Activated gamma-delta T cell treated with Interleukin-2 at 50 U/mL for 16 hours (primary cell): ENCODE results near the gene CCL19.

ENCODE experiments used
- DNase-seq: peaks from one replicate; pipeline ENCODE4 v3.0.0-alpha.2; 2020

Gene CCL19

GRCh38 chr9:34659592-34660253 lies 31.4 kb downstream of the CCL19 start:
- no peak for DNase-seq

GRCh38 chr9:34658461-34658860 lies 32.6 kb downstream of the CCL19 start:
- no peak for DNase-seq

GRCh38 chr9:34656992-34657391 lies 34.1 kb downstream of the CCL19 start:
- no peak for DNase-seq

GRCh38 chr9:34655394-34655793 lies 35.7 kb downstream of the CCL19 start:
- no peak for DNase-seq

GRCh38 chr9:34654323-34655051 lies 36.6 kb downstream of the CCL19 start:
- no peak for DNase-seq

- no peak for DNase-seq
Measured at GRCh38 chr9:34653151-34654072, 37.7 kb downstream of the CCL19 start.

- no peak for DNase-seq
Measured at GRCh38 chr9:34652602-34653000, 38.5 kb downstream of the CCL19 start.

GRCh38 chr9:34651876-34652601 lies 39.0 kb downstream of the CCL19 start, which contains the start of gene IL11RA:
TSS of gene IL11RA (plus strand) at chr9:34652185. CDS start at chr9:34655218, 3,033 bp downstream.
- no peak for DNase-seq

GRCh38 chr9:34651321-34651720 lies 39.8 kb downstream of the CCL19 start:
- no peak for DNase-seq

GRCh38 chr9:34650816-34651215 lies 40.3 kb downstream of the CCL19 start:
- DNase-seq: no peak

GRCh38 chr9:34648673-34649072 lies 42.4 kb downstream of the CCL19 start:
- DNase-seq: no peak

- DNase-seq: no peak
Measured at GRCh38 chr9:34647651-34648050, 43.4 kb downstream of the CCL19 start.

- no peak for DNase-seq
Measured at GRCh38 chr9:34647084-34647403, 44.0 kb downstream of the CCL19 start.

- DNase-seq: peak; percentile 97
Measured at GRCh38 chr9:34646211-34647083, 44.6 kb downstream of the CCL19 start, which contains the start of gene GALT. TSS of gene GALT (plus strand) at chr9:34646675. CDS start at chr9:34646705, 30 bp downstream.

- DNase-seq: no peak
Measured at GRCh38 chr9:34644766-34645314, 46.2 kb downstream of the CCL19 start.

- no peak for DNase-seq
Measured at GRCh38 chr9:34642679-34643078, 48.4 kb downstream of the CCL19 start.
